ENCODE results near the gene CDH12.
"Not testable (repeated sequence)": the region's sequence is repeated elsewhere in the genome, so short reads cannot be mapped to it uniquely, and the experiment has no call there.

The CDH12 gene

DNA sequence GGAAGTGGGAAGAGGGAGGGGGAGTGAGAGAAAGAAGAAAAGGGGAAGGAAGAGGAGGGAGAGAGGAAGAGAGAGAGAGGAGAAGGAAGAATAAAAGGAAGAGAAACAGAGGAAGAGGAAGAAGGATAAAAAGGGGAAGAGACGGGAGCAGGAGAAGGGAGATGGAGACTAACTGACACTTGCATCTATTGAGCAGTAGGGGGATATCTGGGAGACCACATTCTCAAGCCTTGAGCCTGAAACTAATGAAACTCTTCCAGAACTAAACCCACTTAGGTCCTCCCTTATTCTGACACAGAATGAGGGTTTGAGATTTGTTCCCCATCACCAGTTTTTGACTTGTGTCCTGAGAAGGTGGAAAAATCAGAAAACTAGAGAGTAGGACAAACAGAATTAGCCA, 533.3 kb downstream of the CDH12 start:
- Histone ChIP-seq H3K4me1 (no peaks in the 10 kb centered on the region), H3K4me3 (ENCODE audit: low read depth, low read length) (no peak overlapping the region), H3K27me3 (no peaks in the 10 kb centered on the region), H3K36me3 (no peaks in the 10 kb centered on the region), H3K9me3 (no peaks in the 10 kb centered on the region)
- no peak for DNase-seq
- TF ChIP-seq CTCF (IDR thresholded peaks at IDR 0.05; ENCODE audit: low read depth, low read length): peak; percentile 41

DNA sequence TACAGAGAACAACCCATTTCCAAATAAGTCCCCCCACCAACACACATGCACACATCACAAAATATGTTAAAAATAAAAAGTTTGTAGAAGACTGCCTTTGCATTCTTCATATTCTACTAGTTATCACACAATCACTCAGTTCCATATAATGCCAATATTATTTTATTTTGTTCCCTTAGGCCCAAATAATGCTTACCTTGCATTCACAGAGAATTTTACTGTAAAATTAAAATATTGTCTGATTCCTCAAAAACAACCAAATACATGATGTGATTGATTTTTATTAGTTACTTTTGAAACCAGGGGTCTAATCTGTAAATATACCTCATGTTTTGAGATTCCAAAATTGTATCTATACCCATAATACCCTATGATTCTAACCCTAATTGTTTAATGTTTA, 536.9 kb downstream of the CDH12 start:
- TF ChIP-seq CTCF (IDR thresholded peaks at IDR 0.05; ENCODE audit: low read depth, low read length): no peak
- Histone ChIP-seq H3K9me3 (no peaks in the 10 kb centered on the region), H3K4me1 (no peaks in the 10 kb centered on the region), H3K27me3 (no peaks in the 10 kb centered on the region), H3K36me3 (no peaks in the 10 kb centered on the region), H3K4me3 (ENCODE audit: low read depth, low read length) (no peak overlapping the region)
- DNase-seq: no peak

GRCh38 chr5:22315052-22315451, 538.1 kb downstream of the CDH12 start:
- not testable (repeated sequence) for DNase-seq; H3K9me3 ChIP-seq; H3K27me3 ChIP-seq; H3K36me3 ChIP-seq; H3K4me3 ChIP-seq (ENCODE audit: low read depth, low read length); H3K4me1 ChIP-seq

GRCh38 chr5:22314548-22314947, 538.6 kb downstream of the CDH12 start:
- Histone ChIP-seq H3K9me3 (no peaks in the 10 kb centered on the region), H3K36me3 (no peaks in the 10 kb centered on the region), H3K4me1 (no peaks in the 10 kb centered on the region), H3K27me3 (no peaks in the 10 kb centered on the region), H3K4me3 (ENCODE audit: low read depth, low read length) (no peak overlapping the region)
- TF ChIP-seq CTCF (IDR thresholded peaks at IDR 0.05; ENCODE audit: low read depth, low read length): no peak
- DNase-seq: no peak

DNA sequence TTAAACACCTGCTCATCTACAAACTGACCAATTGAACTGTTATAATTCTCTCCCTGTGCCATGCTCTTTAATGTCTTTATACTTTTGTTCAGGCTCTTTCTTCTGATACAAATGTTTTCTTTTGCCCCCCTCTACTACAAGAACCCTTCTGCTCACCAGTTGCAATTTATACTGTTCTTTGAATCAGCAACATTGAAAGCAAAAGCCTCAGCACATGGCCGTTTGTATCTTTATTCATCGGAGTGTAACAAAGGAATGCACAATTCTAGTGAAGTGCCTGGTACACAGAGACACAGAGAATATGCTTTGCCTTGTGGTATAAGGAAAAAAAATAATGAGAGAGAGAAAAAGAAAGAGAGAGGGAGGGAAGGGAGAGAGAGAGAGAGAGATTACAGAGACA, 547.1 kb downstream of the CDH12 start:
- no peak for DNase-seq
- no peak for TF ChIP-seq CTCF (IDR thresholded peaks at IDR 0.05; ENCODE audit: low read depth, low read length)
- H3K36me3 ChIP-seq: no peaks in the 10 kb centered on the region
- no peaks in the 10 kb centered on the region for H3K27me3 ChIP-seq
- H3K4me3 ChIP-seq (ENCODE audit: low read depth, low read length): no peak overlapping the region
- no peaks in the 10 kb centered on the region for H3K9me3 ChIP-seq
- H3K4me1 ChIP-seq: no peaks in the 10 kb centered on the region

DNA sequence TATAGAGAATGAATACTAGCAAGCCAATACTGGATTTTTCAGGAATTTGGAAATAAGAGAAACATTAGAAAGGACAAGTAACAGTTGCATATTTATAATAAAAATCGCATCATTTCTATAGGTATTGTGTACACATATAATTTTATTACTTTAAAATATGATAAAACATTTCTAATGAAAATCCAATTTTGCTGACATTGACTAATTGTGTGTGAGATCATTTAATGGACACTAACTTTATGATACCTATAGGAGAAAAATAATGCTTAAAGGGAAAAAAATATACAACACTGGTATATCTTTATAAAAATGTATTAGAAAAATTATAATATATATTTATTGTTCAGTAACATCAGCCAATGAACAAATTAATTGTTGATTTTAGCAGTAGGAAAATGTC, 557.3 kb downstream of the CDH12 start:
- Histone ChIP-seq H3K4me3 (ENCODE audit: low read depth, low read length) (no peak overlapping the region), H3K9me3 (no peaks in the 10 kb centered on the region; the same call in 1 of the 2 replicates), H3K36me3 (no peaks in the 10 kb centered on the region), H3K4me1 (no peaks in the 10 kb centered on the region), H3K27me3 (no peaks in the 10 kb centered on the region)
- TF ChIP-seq CTCF (IDR thresholded peaks at IDR 0.05; ENCODE audit: low read depth, low read length): no peak
- no peak for DNase-seq

GRCh38 chr5:22293147-22293546, 560.0 kb downstream of the CDH12 start:
- no peak for DNase-seq
- Histone ChIP-seq H3K36me3 (no peaks in the 10 kb centered on the region), H3K27me3 (no peaks in the 10 kb centered on the region), H3K4me1 (no peaks in the 10 kb centered on the region), H3K9me3 (no peaks in the 10 kb centered on the region; the same call in 1 of the 2 replicates), H3K4me3 (ENCODE audit: low read depth, low read length) (no peak overlapping the region)
- TF ChIP-seq CTCF (IDR thresholded peaks at IDR 0.05; ENCODE audit: low read depth, low read length): no peak

All from BE2C (cell line).